HK-2 (cell line): ENCODE results near the gene CHSY1.

Experiments used
- DNase-seq: peaks from one replicate; pipeline ENCODE4 v3.0.0-alpha.2; 2018; ENCODE audit not compliant: unreplicated experiment

CHSY1 gene

DNA sequence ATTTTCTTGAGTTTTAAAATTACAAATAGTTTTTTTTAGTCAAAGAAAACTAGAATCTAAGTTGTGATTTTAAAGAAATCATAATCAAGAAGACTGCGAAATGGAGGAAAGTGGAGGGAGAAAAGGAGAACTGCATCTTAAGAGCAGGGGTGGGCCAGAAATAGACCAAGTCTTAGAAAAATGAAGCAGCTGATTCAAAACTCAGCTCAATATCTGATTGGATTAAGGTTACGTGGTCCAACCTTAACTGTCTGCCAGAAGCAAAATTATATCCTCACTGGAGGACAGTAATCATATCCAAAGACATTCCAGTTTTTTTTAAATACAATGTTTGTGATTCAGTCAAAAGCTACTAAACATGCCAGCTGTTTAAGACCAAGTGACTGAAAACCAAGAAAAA, 41.4 kb downstream of the CHSY1 start:
- DNase-seq = no peak

DNA sequence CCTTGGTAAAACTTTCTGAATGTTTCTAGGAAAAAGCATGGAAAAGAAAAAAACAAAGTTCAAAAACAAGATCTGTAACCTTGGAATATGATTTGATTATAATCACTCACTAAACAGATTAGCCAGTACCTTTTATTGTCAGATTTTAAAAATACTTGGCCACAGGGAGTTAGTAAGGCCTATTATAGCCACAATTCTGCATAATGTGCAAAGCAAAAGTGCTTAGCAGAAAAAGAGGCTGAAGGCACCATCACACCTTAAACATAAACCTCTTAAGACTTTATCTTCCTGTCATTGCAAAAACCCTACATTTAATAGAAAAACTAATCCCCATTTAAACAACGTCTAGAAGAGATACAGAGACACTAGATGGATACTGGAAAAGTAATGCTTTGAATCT, 41.8 kb downstream of the CHSY1 start:
- no peak for DNase-seq

DNA sequence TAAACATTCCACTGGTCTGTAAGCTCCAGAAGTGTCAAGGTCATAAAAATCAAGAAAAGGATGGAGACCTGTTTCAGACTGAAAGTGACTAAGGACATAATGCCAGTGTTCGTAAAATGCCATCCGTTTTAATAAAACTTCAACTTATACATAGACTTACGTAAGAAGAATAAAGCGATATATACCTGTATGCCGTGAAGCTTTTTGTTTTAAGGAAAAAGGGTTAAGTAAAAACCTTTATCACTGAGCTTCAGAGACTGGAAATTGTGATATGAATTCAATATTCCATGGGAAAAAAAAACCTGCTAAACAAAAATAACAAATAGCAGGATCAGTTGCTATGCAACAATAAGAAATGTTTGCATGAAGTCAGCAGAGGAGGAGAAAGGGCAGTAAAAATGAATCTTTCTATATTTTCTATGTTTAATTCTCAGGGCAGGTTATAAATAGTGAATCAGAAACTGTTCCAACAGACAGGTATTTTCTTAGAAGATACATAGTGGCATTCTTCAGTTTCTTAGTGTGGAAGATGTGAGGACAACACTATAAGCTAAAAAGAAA, 42.5 kb downstream of the CHSY1 start:
- no peak for DNase-seq

DNA sequence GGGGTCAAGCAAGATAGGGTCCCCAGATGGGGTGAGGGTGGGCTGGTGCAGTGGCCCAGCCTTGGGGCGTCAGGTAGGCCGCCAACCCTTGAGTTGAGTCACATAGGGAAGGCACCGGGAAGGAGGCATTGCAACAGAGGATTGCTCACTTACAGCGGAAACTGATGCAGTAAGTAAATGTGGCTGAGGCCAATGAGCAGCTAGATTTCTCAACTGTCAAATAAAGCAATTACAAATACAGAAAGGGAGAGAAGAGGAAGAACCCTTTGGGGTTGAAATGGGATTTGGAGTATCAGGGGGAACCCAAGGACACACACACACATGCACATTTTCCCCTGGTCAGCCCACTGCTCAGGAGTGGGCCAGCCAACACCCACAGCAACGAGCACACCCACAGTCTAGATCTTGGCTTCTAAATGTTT, 44.0 kb downstream of the CHSY1 start:
- no peak for DNase-seq

DNA sequence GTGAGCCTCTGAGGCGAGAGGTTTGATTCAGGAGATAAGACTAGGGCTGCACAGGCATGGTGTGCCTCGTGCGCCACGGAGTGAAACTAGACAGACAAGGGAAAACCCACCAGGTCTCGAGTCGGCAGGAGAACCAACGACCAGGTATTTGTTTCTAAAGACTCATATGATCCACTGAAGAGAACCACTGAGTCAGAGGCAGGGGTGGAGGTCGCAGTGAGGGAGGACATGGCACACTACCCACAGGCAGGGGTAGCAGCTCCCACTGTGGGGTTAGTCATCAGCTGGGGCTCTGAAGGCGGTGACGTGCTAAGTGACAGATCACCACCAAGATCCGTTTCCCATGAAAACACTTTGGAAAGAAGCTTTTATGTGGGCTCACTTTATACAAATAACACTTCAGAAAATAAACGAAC, 45.7 kb downstream of the CHSY1 start:
- DNase-seq = peak; percentile 12

DNA sequence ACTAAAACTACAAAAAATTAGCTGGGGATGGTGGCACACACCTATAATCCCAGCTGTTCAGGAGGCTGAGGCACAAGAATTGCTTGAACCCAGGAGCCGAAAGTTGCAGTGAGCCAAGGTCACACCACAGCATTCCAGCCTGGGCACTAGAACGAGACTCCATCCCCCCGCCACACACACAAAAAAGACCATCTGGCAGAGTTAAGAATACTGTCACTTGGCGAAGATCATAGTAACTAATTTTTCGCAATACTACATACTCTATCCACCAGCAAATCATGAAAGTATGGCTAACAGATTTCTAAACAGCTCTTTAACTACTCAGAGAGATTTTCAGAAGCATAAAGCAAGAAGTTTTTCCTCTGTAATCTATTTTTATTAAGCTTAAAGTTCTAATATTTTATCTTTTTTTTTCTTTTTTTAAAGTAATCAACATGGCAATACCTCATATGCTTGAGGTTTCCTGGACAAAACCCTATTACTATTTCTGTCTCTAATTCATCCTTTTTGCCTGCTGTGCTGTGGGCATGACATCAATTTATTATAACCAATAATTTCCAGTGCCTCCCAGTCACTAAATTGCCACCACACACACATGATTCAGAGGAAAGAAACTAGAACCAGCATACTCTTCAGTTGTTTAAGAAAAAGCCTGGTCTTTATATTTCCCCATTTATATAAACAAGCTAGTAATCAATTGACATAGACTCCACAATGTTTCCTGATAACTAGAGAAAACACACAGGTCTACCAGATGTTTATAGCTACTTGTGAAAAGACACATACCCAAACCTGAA, 46.9 kb downstream of the CHSY1 start:
- no peak for DNase-seq

DNA sequence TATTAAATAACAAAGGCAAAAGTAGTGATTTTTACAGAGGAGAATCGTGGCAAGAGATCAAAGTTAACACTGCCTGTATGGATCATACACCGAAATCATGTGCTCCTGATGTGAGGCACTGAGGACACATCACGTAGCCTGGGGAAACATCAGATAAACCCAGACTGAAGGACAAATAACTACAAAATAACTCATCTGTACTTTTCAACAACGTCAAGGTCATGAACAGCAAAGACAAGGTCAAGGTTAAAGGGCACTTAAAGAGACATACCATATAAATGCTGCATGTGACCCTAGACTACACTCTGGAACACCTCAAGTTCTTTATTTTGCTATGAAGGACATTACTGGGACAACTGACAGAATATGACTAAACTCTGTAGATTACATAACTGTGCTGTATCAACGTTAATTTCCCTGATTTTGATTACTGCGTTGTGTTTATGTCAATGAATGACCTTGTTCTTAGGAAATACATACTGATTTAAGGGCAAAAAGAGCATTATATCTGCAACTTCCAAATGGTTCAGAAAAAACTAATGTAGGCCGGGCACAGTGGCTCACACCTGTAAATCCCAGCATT, 48.1 kb downstream of the CHSY1 start:
- DNase-seq = no peak

DNA sequence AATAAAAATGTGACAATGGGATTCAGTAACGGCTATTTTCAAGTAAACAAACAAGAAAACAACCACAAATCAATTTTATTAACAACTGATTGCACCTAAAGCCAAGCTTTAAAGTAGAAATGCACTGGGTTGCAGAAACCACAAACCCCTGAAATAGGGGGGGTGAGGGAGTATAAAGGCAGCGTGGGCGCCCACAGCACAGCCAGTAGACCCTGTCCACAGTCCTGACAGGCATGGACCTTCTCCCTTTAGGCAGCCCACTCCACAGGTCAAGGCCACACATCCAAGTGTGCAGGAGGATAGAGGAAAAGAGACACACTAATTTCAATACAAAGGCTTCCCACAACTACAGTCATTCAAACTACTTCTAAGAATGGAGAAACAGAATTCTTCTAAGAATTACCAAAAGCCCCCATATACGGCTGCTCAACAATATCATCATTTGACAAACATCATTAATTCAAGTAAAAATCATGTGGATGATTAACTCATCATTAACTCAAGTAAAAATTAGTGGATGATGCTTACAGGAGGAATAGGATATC, 48.7 kb downstream of the CHSY1 start:
- DNase-seq = no peak

DNA sequence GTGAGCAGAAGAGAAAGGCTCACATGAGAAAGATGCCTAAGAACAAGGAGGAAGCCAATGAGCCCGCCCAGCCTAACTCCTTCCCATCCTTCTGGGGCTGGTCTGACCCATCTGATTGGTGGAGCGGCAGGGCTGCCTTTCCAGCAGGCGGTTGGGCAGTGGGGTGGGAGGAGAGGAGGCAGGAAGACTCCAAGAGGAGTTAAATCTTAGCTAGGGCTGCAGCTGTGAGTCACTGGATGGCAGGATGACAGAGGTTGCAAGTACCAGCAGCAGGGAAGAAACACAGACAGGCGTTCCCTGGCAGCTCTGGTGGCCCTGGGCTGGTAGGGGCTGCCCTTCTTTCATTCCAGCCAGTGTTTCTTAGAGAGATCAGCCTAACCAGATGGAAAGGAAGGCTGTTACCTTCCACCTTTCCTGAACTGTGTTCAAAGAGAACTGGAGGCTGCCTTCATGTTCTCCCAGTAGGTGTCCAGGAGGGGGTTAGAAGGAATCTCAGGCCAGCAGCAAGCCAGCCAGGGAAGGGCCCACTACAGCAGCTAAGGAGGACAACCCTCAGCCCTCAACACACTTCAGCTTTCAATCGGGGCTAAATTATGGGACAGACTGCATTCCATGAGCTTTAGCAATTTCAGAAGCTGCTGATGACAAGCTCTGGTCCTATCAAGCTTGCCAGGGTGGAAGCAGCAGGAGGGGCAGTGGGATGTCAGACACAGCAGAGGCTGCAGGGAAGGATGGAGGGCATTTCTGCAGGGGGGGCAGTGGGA, 50.3 kb downstream of the CHSY1 start:
- peak; percentile 87 for DNase-seq

DNA sequence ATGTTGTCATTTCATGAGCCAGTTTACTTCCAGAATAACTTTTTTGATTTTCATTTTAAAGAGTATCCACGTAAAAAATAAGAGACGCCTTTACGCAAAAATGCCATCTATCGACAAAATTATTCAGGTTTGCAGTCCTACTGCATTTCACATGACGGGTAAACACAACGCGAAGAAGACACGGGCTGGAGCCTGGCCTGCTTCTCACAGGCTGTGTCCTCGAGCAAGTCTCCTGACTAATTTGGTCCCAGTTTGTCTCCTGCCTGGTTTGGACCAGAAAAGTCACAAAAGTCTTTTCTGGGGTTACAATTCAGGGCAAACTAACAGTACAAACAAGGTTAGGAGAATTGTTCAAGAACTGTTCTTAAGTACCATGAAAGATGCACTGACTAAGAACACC, 51.7 kb downstream of the CHSY1 start:
- no peak for DNase-seq

DNA sequence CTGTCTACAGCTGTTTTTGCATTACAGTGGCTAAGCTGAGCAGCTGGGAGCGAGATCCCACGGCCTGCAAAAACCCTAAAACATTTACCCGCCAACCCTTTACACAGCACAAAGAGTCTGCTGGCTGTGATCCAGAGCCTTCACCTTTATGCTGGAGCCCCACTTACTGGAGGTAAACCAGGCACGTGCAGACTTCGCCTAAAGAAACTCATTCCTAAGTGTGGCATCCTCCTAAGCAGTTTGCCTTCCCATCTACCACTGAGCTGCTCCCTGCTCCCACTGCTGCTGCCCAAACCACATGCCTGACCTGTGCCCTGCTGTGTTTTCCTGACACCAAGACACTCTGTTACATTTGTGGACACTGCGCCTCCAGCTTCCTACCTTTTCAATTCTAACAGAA, 53.0 kb downstream of the CHSY1 start:
- no peak for DNase-seq

DNA sequence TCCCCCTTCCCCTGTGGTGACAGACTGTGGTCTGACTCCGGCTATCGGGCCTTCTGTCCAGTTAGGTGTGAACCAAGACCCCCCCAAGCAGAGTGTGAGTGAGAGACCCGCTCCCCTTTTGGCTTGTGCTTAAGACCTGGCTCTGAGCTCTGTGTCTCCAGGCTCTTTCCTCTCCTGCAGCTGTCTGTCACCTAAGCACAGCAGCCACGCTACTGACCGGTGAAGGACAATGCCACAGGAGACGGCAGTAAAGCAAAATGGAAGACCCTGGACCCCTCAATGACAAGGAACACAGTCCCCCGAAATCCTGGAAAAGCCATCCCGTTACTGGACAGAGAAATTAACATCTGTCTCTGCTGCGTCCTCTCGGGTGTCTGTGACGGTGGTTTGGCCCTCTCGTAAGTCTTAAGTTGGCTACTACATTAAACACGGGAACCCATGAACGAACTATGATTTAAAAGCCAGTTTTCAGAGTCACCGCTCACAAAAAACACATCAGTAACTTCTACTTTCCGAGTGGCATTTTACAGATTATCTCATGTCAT, 53.7 kb downstream of the CHSY1 start:
- no peak for DNase-seq

DNA sequence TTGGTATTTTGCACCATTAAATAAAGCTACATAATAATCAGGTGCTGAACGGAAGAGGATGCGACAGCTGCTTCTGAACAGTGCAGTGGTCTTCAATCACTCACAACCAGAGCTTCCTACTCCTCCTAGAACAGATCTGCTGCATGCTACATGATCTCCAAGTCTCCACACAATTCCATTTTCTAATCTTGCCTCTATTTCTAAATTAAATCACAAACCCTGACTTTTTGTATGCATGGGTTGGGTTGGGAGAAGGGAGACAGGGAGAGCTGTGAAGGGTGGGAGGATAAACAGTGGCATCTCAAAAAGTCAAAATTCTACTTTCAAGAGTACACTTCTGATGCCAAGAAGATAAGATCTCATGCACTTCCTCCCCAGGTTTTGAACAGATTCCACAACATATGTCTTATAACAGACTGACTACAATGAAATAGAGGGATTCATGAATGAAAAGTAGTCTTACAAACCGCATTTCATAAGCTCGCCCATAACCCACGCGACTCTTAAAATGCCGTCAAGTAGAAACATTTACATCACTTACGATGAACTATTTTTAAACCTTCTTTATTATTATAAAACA, 57.2 kb downstream of the CHSY1 start:
- no peak for DNase-seq

DNA sequence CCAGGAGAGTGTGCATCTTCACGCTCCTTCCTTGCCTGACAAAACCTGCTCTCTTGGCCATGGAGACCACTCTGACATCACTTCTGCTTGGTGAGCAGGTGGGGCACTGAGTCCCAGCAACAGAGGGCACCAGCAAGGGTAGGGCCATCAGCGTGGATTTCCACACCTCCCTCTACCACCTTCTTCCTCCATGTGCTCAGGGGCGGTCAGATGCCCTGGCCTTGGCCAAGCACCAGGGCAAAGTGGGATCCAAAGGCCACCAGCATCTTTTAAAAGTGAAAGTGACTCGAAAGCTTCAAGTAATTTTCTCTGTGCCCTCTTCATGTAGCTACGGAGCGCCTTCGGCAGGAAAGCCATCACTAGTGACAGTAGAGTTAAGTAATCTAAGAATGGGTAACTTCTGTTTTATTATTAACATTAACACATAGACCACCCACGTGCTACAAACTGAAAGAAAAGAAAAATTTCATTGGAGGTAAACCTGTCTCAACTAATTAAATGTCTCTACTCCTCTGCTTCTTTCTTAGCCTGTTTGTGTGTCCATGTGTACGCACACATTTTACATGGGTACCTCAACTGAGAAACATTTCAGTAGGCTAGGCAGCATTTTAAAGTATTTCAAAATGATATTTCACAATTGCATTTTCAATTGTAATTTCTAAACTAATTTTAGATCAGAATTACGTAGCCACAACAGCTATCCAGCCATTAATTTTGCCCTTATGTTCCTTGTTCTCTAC, 57.9 kb downstream of the CHSY1 start:
- DNase-seq = no peak

DNA sequence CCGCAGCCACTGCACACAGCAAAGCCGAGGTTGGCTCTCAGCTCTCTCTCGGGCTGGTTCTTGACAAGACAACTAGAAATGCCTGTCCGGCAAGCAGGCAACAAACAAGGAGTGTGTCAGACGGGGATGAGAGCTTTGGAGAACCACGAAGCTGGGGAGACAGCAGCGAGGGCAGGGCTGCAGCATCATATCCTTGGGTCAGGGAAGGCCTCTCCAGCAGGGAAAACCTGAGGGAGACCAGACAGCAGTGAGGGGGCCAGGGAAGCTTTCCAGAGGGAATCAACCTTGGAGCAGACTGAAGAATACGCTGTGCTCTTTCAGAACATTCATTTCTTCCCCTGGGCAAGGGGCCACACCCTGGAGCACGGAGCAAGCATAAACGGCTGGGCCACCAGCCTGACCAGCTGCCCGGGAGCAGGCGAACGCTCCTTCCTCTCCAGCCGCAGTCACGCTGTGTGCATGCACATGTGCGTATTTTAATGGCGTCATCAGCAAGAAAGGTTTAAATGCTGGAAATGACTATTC, 58.7 kb downstream of the CHSY1 start:
- DNase-seq = no peak

DNA sequence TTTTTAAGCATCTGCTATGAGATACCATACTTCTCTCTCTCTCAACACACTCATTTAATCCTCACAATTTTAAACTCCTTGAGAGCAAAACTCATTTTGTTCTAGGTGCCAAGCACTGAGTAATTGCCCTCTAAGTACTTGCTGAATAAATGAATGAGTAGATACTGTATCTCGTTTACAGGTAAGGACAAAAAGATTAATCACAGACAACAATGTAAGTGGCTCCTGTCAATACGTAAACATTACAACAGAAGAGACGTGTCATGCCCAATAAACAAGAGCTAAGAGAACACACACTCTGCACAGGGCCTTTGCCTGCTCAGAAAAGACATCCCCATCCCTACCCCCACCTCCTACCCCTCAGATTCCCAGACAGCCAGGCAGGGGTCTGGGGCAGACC, 59.8 kb downstream of the CHSY1 start:
- no peak for DNase-seq

DNA sequence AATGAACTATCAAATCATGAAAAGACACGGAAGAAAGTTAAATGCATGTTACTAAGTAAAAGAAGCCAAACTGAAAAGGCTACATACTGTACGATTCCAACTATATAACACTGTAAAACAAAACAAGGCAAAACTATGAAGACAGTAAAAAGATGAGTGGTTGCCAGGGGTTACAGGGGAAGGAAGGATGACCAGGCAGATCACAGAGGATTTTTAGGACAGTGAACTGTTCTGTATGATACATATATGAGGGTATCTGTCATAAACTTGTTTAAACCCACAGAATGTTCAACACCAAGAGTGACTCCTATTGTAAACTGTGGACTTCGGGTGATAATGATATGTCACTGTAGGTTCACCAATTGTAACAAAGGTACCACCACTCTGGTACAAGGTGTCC, 60.6 kb downstream of the CHSY1 start:
- DNase-seq = no peak

DNA sequence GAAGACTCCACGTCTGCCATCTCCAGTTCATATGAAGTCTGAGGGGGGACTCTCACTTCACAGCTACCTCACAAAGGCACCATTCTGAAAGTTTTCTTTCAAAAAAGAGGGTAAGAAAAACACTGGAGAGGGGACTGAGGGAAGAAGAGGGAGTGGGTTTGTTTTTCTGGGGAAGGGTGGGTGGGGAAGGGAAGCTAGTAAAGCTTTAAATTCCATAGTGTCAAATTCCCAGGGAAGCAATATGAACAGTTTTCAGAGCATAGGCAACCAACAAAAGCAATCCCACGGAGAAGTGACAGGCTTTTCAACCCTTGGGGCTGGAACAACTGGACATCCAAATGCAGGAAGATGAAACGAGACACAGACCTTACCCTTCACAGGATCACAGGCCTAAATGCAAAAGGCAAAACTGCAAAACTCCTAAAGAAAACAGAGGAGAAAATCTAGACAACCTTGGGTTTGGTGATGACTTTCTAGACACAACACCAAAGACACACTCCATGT, 61.7 kb downstream of the CHSY1 start:
- DNase-seq = no peak

DNA sequence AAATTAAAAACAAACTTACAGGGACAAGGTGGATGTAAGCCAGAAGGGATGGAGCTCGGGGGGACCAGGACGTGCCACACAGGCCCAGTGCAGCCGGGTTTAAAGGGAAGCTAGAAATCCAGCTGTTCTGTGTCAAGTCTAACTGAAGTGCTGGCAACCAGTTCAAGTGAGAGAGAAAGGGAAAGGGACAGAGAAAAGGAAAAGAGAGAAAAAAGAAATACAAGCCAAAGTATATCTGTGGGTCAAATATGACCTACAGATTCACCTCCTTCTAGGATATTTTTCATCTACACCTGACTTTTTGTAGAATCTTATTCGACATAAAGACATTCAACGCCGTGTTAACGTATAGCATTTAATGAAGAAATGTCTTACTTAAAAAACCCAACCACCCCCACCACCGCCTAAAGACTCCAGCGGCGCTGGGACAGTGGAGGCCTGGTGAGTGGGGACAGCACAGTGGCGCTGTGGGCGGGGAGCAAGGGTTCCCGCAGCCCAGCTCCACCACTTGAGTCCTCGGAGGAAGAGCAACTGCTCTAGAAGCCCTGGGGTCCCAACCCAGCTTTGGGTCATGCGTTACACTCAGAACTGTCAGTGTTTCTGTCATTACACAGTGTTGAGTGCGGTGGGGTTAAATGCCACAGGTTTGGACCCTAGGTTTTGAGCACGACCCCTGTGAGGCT, 62.3 kb downstream of the CHSY1 start:
- no peak for DNase-seq
